Stimulated activated CD4-positive, alpha-beta T cell treated with anti-CD3 and anti-CD28 coated beads, Interleukin-2, amount 100 ng/mL, for 4 hours (primary cell): ENCODE data around the gene BCL2.
"Not testable (repeated sequence)": the region's sequence is repeated elsewhere in the genome, so short reads cannot be mapped to it uniquely, and the experiment has no call there.

Experiments
- DNase-seq: peaks from one replicate; pipeline ENCODE4 v3.0.0-alpha.2; 2020; ENCODE audit warnings: low read depth

BCL2 gene

GRCh38 chr18:63198868-63199742 is 120.5 kb downstream of the BCL2 start:
- no peak for DNase-seq

- no peak for DNase-seq
Observed at GRCh38 chr18:63198098-63198760, 121.3 kb downstream of the BCL2 start.

GRCh38 chr18:63197246-63197869 is 122.2 kb downstream of the BCL2 start:
- DNase-seq, result no peak

GRCh38 chr18:63195326-63196159 is 124.0 kb downstream of the BCL2 start:
- no peak for DNase-seq

- DNase-seq, result no peak
Observed at GRCh38 chr18:63192885-63193349, 126.7 kb downstream of the BCL2 start.

- DNase-seq, result no peak
Observed at GRCh38 chr18:63192126-63192884, 127.3 kb downstream of the BCL2 start.

GRCh38 chr18:63191413-63191812 is 128.2 kb downstream of the BCL2 start:
- no peak for DNase-seq

- DNase-seq, result not testable (repeated sequence)
Observed at GRCh38 chr18:63190838-63191237, 128.7 kb downstream of the BCL2 start.

- DNase-seq, result no peak
Observed at GRCh38 chr18:63189817-63190216, 129.8 kb downstream of the BCL2 start.

GRCh38 chr18:63189041-63189440 is 130.5 kb downstream of the BCL2 start:
- no peak for DNase-seq

GRCh38 chr18:63187791-63188460 is 131.6 kb downstream of the BCL2 start:
- DNase-seq, result no peak

GRCh38 chr18:63187223-63187574 is 132.4 kb downstream of the BCL2 start:
- no peak for DNase-seq

GRCh38 chr18:63186520-63187222 is 132.9 kb downstream of the BCL2 start:
- no peak for DNase-seq

- no peak for DNase-seq
Observed at GRCh38 chr18:63185984-63186383, 133.6 kb downstream of the BCL2 start.

GRCh38 chr18:63183952-63184770 is 135.4 kb downstream of the BCL2 start:
- no peak for DNase-seq

- no peak for DNase-seq
Observed at GRCh38 chr18:63183378-63183777, 136.2 kb downstream of the BCL2 start.

GRCh38 chr18:63182861-63183260 is 136.7 kb downstream of the BCL2 start:
- no peak for DNase-seq

- no peak for DNase-seq
Observed at GRCh38 chr18:63182310-63182772, 137.2 kb downstream of the BCL2 start.

- DNase-seq, result no peak
Observed at GRCh38 chr18:63181706-63182309, 137.8 kb downstream of the BCL2 start.
